NOMO-1 treated with DMSO at 0.1 percent for 48 hours (cell line): ENCODE data around the gene NEAT1.
"Not testable (repeated sequence)": the region's sequence is repeated elsewhere in the genome, so short reads cannot be mapped to it uniquely, and the experiment has no call there.

Experiments
- DNase-seq: peaks from one replicate; lab custom pipeline; 2025; ENCODE audit not compliant: unreplicated experiment; lab: John Stamatoyannopoulos, UW

Gene NEAT1

GRCh38 chr11:65448418-65449105 is 26.0 kb downstream of the NEAT1 start:
- DNase-seq = no peak

GRCh38 chr11:65451301-65451700 is 28.7 kb downstream of the NEAT1 start:
- not testable (repeated sequence) for DNase-seq

GRCh38 chr11:65452259-65452658 is 29.7 kb downstream of the NEAT1 start:
- not testable (repeated sequence) for DNase-seq

GRCh38 chr11:65452806-65453490 is 30.4 kb downstream of the NEAT1 start:
- DNase-seq = peak; percentile 88

- DNase-seq = no peak
Measured at GRCh38 chr11:65454311-65454695, 31.7 kb downstream of the NEAT1 start.

- DNase-seq = peak; percentile 83
Measured at GRCh38 chr11:65454696-65455456, 32.3 kb downstream of the NEAT1 start.

GRCh38 chr11:65456418-65456817 is 33.8 kb downstream of the NEAT1 start:
- DNase-seq = no peak

GRCh38 chr11:65459552-65459951 is 37.0 kb downstream of the NEAT1 start:
- DNase-seq = no peak

- not testable (repeated sequence) for DNase-seq
Measured at GRCh38 chr11:65465471-65465870, 42.9 kb downstream of the NEAT1 start.

GRCh38 chr11:65467306-65467705 is 44.7 kb downstream of the NEAT1 start:
- DNase-seq = not testable (repeated sequence)

- peak; percentile 64 for DNase-seq
Measured at GRCh38 chr11:65468874-65469333, 46.3 kb downstream of the NEAT1 start.

GRCh38 chr11:65470433-65471049 is 47.9 kb downstream of the NEAT1 start:
- DNase-seq = no peak

- DNase-seq = peak; percentile 42
Measured at GRCh38 chr11:65471447-65471891, 48.9 kb downstream of the NEAT1 start.

- not testable (repeated sequence) for DNase-seq
Measured at GRCh38 chr11:65472588-65473277, 50.1 kb downstream of the NEAT1 start.

GRCh38 chr11:65473278-65473860 is 50.8 kb downstream of the NEAT1 start:
- DNase-seq = no peak

- no peak for DNase-seq
Measured at GRCh38 chr11:65474864-65475263, 52.3 kb downstream of the NEAT1 start.

- DNase-seq = peak; percentile 13
Measured at GRCh38 chr11:65476632-65477148, 54.1 kb downstream of the NEAT1 start.

- DNase-seq = peak; percentile 92
Measured at GRCh38 chr11:65477149-65477965, 54.8 kb downstream of the NEAT1 start.
